Heart left ventricle (tissue), 16 donors: ENCODE data around the gene BSND. TPM values are rescaled to one million over a fixed set of nuclear protein-coding genes. Genes with fewer than 3 reads are reported as not detected.

Experiments used
- ATAC-seq, 4 donors: fragments of 200-7000 bp; cut with Tn5 transposase; one replicate each; pipeline ENCODE4 v1.9.1; 2020 to 2022; ENCODE audit warnings: moderate library complexity in 4 of 4, mild to moderate bottlenecking in 3 of 4, moderate number of reproducible peaks in 1 of 4
- DNase-seq, 5 donors: peaks; one replicate each; pipeline ENCODE4 v3.0.0-alpha.2; 2020
- H3K27ac ChIP-seq, 12 donors: fragments of 200-600 bp; sonication (generic) in 4 of 12; one replicate each; pipeline versions ENCODE4 v1.5.0 to v1.8.0; 2016 to 2022; ENCODE audit warnings: mild to moderate bottlenecking in 2 of 12
- H3K27me3 ChIP-seq, 9 donors: fragments of 200-600 bp; sonication (generic) in 2 of 9; one replicate each; pipeline versions ENCODE4 v1.5.1 to v1.8.0; 2016 to 2022; ENCODE audit warnings: mild to moderate bottlenecking in 3 of 9
- H3K36me3 ChIP-seq, 9 donors: fragments of 200-600 bp; sonication (generic) in 2 of 9; one replicate each; pipeline versions ENCODE4 v1.5.0 to v1.8.0; 2018 to 2022; ENCODE audit warnings: mild to moderate bottlenecking in 2 of 9
- H3K4me1 ChIP-seq, 12 donors: fragments of 200-600 bp; sonication (generic) in 4 of 12; one replicate each; pipeline versions ENCODE4 v1.5.0 to v1.8.0; 2016 to 2022; ENCODE audit warnings: mild to moderate bottlenecking in 3 of 12
- H3K4me3 ChIP-seq, 12 donors: fragments of 200-600 bp; sonication (generic) in 4 of 12; one replicate each; pipeline versions ENCODE4 v1.5.0 to v1.8.0; 2017 to 2022; ENCODE audit warnings: mild to moderate bottlenecking in 9 of 12, moderate library complexity in 4 of 12
- H3K9me3 ChIP-seq, 12 donors: fragments of 200-600 bp; sonication (generic) in 4 of 12; one replicate each; pipeline versions ENCODE4 v1.5.0 to v1.8.0; 2016 to 2022; ENCODE audit warnings: mild to moderate bottlenecking in 1 of 12
- CTCF ChIP-seq, 12 donors: fragments of 200-600 bp; sonication (generic) in 4 of 12; IDR thresholded peaks; one replicate each; pipeline versions ENCODE4 v1.5.0 to v1.8.0; 2018 to 2022; ENCODE audit warnings: antibody characterized with exemption in 12 of 12, mild to moderate bottlenecking in 5 of 12
- POLR2A ChIP-seq, 2 donors: fragments of 450-650 bp; IDR thresholded peaks; one replicate each; pipeline ENCODE4 v1.6.1; 2017; ENCODE audit warnings: antibody characterized with exemption in 2 of 2, mild to moderate bottlenecking in 2 of 2, moderate library complexity in 2 of 2
- WGBS, 4 donors: extraction: QIAGEN DNeasy Blood & Tissue Kit in 2 of 4; methylation state at CpG; one replicate each; pipeline versions ENCODE4 v1.1.5 to v1.1.7; 2013 to 2018; 5-methylcytosine and 5-hydroxymethylcytosine counted together
- intact Hi-C, 10 donors: fragments of 100-400 bp; cut with DNase I; formaldehyde crosslinking; loops; one replicate each; pipeline versions ENCODE4 v1.11.1 to v1.14.2; 2022
- polyA plus RNA-seq, 2 donors: library from polyadenylated mRNA; stranded (reverse); fragments of 200-250 nt; gene quantifications; one replicate each; pipeline ENCODE4 v1.2.3, GENCODE V29; 2013
- total RNA-seq, 9 donors: library from RNA; depleted of rRNA in 2 of 9; stranded (reverse); fragments of >200 nt in 2 of 9; fragmentation: NEBNext Ultra II Directional in 3 of 9; extraction: Animal tissue kit (Norgen Biotek cat#: 25700) in 3 of 9; gene quantifications; one replicate each; pipeline versions ENCODE4 v1.1.0 to v1.2.4, GENCODE V29; 2016 to 2023
- donor health status: ischemic (EF 13 %, LVEDD 7.1; RV severe dilation, severe dysfunction).
- donor health status: healthy with polysubstance abuse.
- donor health status: DM: no; HTN: yes; CAD: no.
- donor health status: DM: no; HTN: no; CAD: no.
- donor health status: ischemic (EF 25% LVEDD 6.9; RV normal size, moderate dysfunction).
- donor health status: ischemic (EF 25% LVEDD 5.7; RV mildly dilated, moderate dysfunction).
- donor health status: healthy.
- donor health status: DM: yes; HTN: yes; CAD: no.
- donor health status: ischemic (EF 35%, LVEDD 5.7; RV mildly dilated, moderate dysfunction).
- donor health status: nonischemic (EF 11% LVEDD 7.7; RV severe dilation, severe dysfunction).
- donor health status: DM: yes; HTN: yes; CAD: no.
- donor health status: PGD.
- donor health status: ischemic (EF 29% LVEDD 5.4; RV normal size, mild dysfunction).
- donor health status: nonischemic (EF 23%, LVEDD 6.1; RV moderate dilation, normal function).

Gene BSND
- total and polyA plus RNA-seq, 11 donors: not detected

- Histone ChIP-seq H3K4me3 (no peak overlapping the region), H3K9me3 (no peaks in the 10 kb centered on the region), H3K27ac (no peak overlapping the region), H3K36me3 (no peaks in the 10 kb centered on the region), H3K4me1 (peaks cover 0 to 9% (median 0%) of the 10 kb centered on the region in 12 donors), H3K27me3 (peaks cover 0 to 19% (median under 1%) of the 10 kb centered on the region in 9 donors)
- no peak for ATAC-seq
- intact Hi-C loops: no loop called here
- DNase-seq: no peak
- WGBS, 4 donors: 72 to 80% (median 79%) methylated on average over 4 of the region's 4 CpGs
- no peak for TF ChIP-seq POLR2A (IDR thresholded peaks at IDR 0.05)
- TF ChIP-seq CTCF (IDR thresholded peaks at IDR 0.05): no peak
These were observed 23.2 kb upstream of the BSND start for GRCh38 chr1:54975356-54976108.

GRCh38 chr1:54976747-54977146 is 22.0 kb upstream of the BSND start:
- Histone ChIP-seq H3K4me3 (no peak overlapping the region), H3K4me1 (peaks cover 0 to 12% (median 0%) of the 10 kb centered on the region in 12 donors), H3K9me3 (no peaks in the 10 kb centered on the region), H3K27ac (no peak overlapping the region), H3K27me3 (peaks cover 0 to 31% (median 5%) of the 10 kb centered on the region in 9 donors), H3K36me3 (no peaks in the 10 kb centered on the region)
- intact Hi-C loops: no loop called here
- TF ChIP-seq CTCF (IDR thresholded peaks at IDR 0.05) (no peak), POLR2A (IDR thresholded peaks at IDR 0.05) (no peak)
- 81 to 85% (median 83%) methylated on average over 6 of the region's 6 CpGs for WGBS, 4 donors
- ATAC-seq: no peak
- DNase-seq: no peak

- Histone ChIP-seq H3K27ac (no peak overlapping the region), H3K4me1 (peaks cover 0 to 12% (median 0%) of the 10 kb centered on the region in 12 donors), H3K27me3 (peaks cover 0 to 32% (median 5%) of the 10 kb centered on the region in 9 donors), H3K4me3 (no peak overlapping the region), H3K9me3 (no peaks in the 10 kb centered on the region), H3K36me3 (no peaks in the 10 kb centered on the region)
- no peak for DNase-seq
- intact Hi-C loops: no loop called here
- 86 to 96% (median 94%) methylated on average over 5 of the region's 5 CpGs for WGBS, 4 donors
- ATAC-seq: no peak
- TF ChIP-seq CTCF (IDR thresholded peaks at IDR 0.05): no peak
- TF ChIP-seq POLR2A (IDR thresholded peaks at IDR 0.05): no peak
These were observed 21.0 kb upstream of the BSND start for GRCh38 chr1:54977533-54978297.
